HepG2 (cell line): ENCODE results near the gene UPF3B. TPM values are rescaled to one million over a fixed set of nuclear protein-coding genes. Genes with fewer than 3 reads are reported as not detected.

Experiments used
- DBP ChIP-seq: sonication (generic); formaldehyde crosslinking; IDR thresholded peaks from 2 replicates; pipeline ENCODE4 v1.4.0; 2020; ENCODE audit warnings: missing genetic modification reagents; ENCODE audit errors: not compliant biosample characterization
- FOXP4 ChIP-seq: sonication (generic); formaldehyde crosslinking; IDR thresholded peaks from 2 replicates; pipeline ENCODE4 v1.4.0; 2020; ENCODE audit warnings: missing genetic modification reagents
- GABPB1 ChIP-seq: IDR thresholded peaks from 2 replicates; pipeline ENCODE4 v1.6.1; 2016; ENCODE audit warnings: mild to moderate bottlenecking, missing genetic modification reagents, moderate library complexity, missing compliant biosample characterization
- HNF4A ChIP-seq: sonication (generic); formaldehyde crosslinking; IDR thresholded peaks from 2 replicates; pipeline ENCODE4 v1.4.0; 2020; ENCODE audit warnings: missing genetic modification reagents
- MLLT10 ChIP-seq: sonication (generic); formaldehyde crosslinking; IDR thresholded peaks from 2 replicates; pipeline ENCODE4 v1.4.0; 2020; ENCODE audit warnings: missing genetic modification reagents
- ZBTB34 ChIP-seq: sonication (generic); formaldehyde crosslinking; IDR thresholded peaks from 2 replicates; pipeline ENCODE4 v1.8.0; 2022; ENCODE audit warnings: mild to moderate bottlenecking, missing genetic modification reagents
- ZBTB39 ChIP-seq: sonication (generic); formaldehyde crosslinking; IDR thresholded peaks from 2 replicates; pipeline ENCODE4 v1.5.0; 2020; ENCODE audit warnings: missing genetic modification reagents
- ZGPAT ChIP-seq: IDR thresholded peaks from 2 replicates; pipeline ENCODE4 v1.6.1; 2016; ENCODE audit warnings: mild to moderate bottlenecking
- ZNF407 ChIP-seq: sonication (generic); formaldehyde crosslinking; IDR thresholded peaks from one replicate; pipeline ENCODE4 v1.5.1; 2020; ENCODE audit warnings: mild to moderate bottlenecking, missing genetic modification reagents; ENCODE audit errors: not compliant biosample characterization
- polyA plus RNA-seq, 8 experiments: library from polyadenylated mRNA; depleted of rRNA in 3 of 8; stranded (reverse) in 7 of 8; unstranded in 1 of 8; fragments of >200 nt; fragmentation: Illumina TruSeq in 4 of 8; extraction: Trizol in 4 of 8; gene quantifications; 2 replicates each; pipeline versions ENCODE4 v1.2.1 to v1.2.3, GENCODE V29; 2011 to 2016; ENCODE audit warnings: low read depth in 4 of 8, missing spikeins in 1 of 8, mixed read lengths in 1 of 8; ENCODE audit not compliant: insufficient read depth in 1 of 8
- total RNA-seq, 5 experiments: library from RNA; depleted of rRNA; stranded (reverse); fragments of >200 nt; fragmentation: Illumina TruSeq; extraction: Trizol; gene quantifications; 2 replicates each; pipeline ENCODE4 v1.2.3, GENCODE V29; 2016; ENCODE audit warnings: low read depth in 1 of 5

The UPF3B gene
- total and polyA plus RNA-seq, 2 of the 13 experiments (the other 11 are each of a cell fraction or from before 2014, with no cell fraction given), result 5.2 to 7.2 TPM

GRCh38 chrX:119871599-119872395, 19.0 kb upstream of the UPF3B start, which contains the start of the genes NDUFA1 and RNF113A (continued):
- TF ChIP-seq ZNF407 (CRISPR knock-in tag) (no peak), ZBTB34 (CRISPR knock-in tag) (peak; percentile 39; the same call in 1 of the 2 replicates), DBP (CRISPR knock-in tag) (peak; percentile 79), ZGPAT (CRISPR knock-in tag) (peak; percentile 57), FOXP4 (CRISPR knock-in tag) (peak; percentile 45), GABPB1 (CRISPR knock-in tag) (peak; percentile 92), MLLT10 (no peak), HNF4A (CRISPR knock-in tag) (no peak; the same call in 1 of the 2 replicates), ZBTB39 (CRISPR knock-in tag) (no peak)
